ENCODE data around the gene CBLN1.

The CBLN1 gene

GRCh38 chr16:49280105-49280741 is 1.4 kb downstream of the CBLN1 start:
- Mint-ChIP-seq H3K4me3 (peak overlapping the region; percentile 72 to 78 (median 77)), H3K27me3 (ENCODE audit: low read depth) (peaks cover 94% of the 10 kb centered on the region), H3K4me1 (peaks cover 11% of the 10 kb centered on the region), H3K9me3 (no peaks in the 10 kb centered on the region), H3K27ac (no peak overlapping the region), H3K36me3 (ENCODE audit: low read depth) (no peaks in the 10 kb centered on the region)
- TF ChIP-seq, protein P1, sequence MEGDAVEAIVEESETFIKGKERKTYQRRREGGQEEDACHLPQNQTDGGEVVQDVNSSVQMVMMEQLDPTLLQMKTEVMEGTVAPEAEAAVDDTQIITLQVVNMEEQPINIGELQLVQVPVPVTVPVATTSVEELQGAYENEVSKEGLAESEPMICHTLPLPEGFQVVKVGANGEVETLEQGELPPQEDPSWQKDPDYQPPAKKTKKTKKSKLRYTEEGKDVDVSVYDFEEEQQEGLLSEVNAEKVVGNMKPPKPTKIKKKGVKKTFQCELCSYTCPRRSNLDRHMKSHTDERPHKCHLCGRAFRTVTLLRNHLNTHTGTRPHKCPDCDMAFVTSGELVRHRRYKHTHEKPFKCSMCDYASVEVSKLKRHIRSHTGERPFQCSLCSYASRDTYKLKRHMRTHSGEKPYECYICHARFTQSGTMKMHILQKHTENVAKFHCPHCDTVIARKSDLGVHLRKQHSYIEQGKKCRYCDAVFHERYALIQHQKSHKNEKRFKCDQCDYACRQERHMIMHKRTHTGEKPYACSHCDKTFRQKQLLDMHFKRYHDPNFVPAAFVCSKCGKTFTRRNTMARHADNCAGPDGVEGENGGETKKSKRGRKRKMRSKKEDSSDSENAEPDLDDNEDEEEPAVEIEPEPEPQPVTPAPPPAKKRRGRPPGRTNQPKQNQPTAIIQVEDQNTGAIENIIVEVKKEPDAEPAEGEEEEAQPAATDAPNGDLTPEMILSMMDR (IDR thresholded peaks at IDR 0.05; ENCODE audit: unreplicated experiment in 3 of 3): no peak

- Mint-ChIP-seq H3K4me1 (peaks cover 8% of the 10 kb centered on the region), H3K27me3 (ENCODE audit: low read depth) (peaks cover 94% of the 10 kb centered on the region), H3K36me3 (ENCODE audit: low read depth) (no peaks in the 10 kb centered on the region), H3K9me3 (no peaks in the 10 kb centered on the region), H3K27ac (no peak overlapping the region), H3K4me3 (peak overlapping the region; percentile 6 to 58 (median 19))
- TF ChIP-seq, protein P1 (IDR thresholded peaks at IDR 0.05; ENCODE audit: unreplicated experiment in 3 of 3): no peak
Observed at GRCh38 chr16:49278944-49279725, 2.5 kb downstream of the CBLN1 start.

GRCh38 chr16:49278567-49278827 is 3.1 kb downstream of the CBLN1 start:
- H3K4me3 Mint-ChIP-seq: peak overlapping the region in 2 of 3 experiments; percentile 21 to 40
- TF ChIP-seq, protein P1 (IDR thresholded peaks at IDR 0.05; ENCODE audit: unreplicated experiment in 3 of 3): no peak
- H3K4me1 Mint-ChIP-seq: peaks cover 7% of the 10 kb centered on the region
- peaks cover 94% of the 10 kb centered on the region for H3K27me3 Mint-ChIP-seq (ENCODE audit: low read depth)
- no peaks in the 10 kb centered on the region for H3K9me3 Mint-ChIP-seq
- H3K36me3 Mint-ChIP-seq (ENCODE audit: low read depth): no peaks in the 10 kb centered on the region
- no peak overlapping the region for H3K27ac Mint-ChIP-seq

DNA sequence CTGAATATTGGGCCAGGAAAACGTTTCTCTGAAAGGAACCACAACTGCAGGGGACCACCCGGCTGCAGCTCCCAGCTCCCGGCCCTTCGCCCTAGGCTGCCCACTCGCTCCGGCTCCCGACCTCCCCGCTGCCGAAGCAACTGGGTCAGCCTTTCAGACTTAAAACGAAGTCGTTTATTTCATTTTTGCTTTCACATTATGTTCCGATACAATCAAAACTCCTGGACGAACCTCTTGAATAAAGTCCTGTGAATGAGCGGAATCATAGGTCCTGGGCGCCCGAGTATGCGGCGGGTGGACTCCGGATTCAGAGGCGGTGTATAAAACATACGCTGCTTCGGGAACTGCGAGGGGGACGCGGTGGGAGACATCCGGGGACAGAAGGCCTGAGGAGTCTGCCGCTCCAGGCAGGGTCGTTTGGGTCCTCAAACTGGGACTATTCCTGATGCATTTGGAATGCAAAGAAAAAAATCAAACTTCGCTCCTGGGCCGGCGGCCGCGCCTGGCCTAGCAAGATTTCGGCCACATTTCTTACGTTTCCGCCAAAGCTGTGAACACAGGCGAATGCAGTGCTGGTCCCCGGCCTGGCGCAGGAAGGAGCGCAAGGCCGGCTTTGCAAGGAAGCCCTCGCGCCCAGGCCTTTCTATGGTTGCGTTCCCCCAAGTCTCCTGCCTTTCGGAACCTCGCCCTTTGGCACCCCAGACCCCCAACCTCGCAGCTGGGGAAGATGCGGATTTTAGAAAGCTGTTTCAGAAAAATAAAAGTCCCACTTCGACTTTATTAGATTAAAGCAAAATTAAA is 3.7 kb downstream of the CBLN1 start:
- H3K36me3 Mint-ChIP-seq (ENCODE audit: low read depth): no peaks in the 10 kb centered on the region
- TF ChIP-seq, protein P1 (IDR thresholded peaks at IDR 0.05; ENCODE audit: unreplicated experiment in 3 of 3): no peak
- no peaks in the 10 kb centered on the region for H3K9me3 Mint-ChIP-seq
- H3K4me1 Mint-ChIP-seq: peaks cover 6% of the 10 kb centered on the region
- no peak overlapping the region for H3K27ac Mint-ChIP-seq
- H3K4me3 Mint-ChIP-seq: peak overlapping the region in 2 of 3 experiments; percentile 21 to 40
- peaks cover 94% of the 10 kb centered on the region for H3K27me3 Mint-ChIP-seq (ENCODE audit: low read depth)

- Mint-ChIP-seq H3K4me3 (no peak overlapping the region), H3K27ac (no peak overlapping the region), H3K27me3 (ENCODE audit: low read depth) (peaks cover 94% of the 10 kb centered on the region)
Observed at GRCh38 chr16:49277386-49277742, 4.3 kb downstream of the CBLN1 start.

More at GRCh38 chr16:49277386-49277742, 4.3 kb downstream of the CBLN1 start:
- no peaks in the 10 kb centered on the region for H3K4me1 Mint-ChIP-seq
- no peaks in the 10 kb centered on the region for H3K9me3 Mint-ChIP-seq
- TF ChIP-seq, protein P1 (IDR thresholded peaks at IDR 0.05; ENCODE audit: unreplicated experiment in 3 of 3): no peak
- H3K36me3 Mint-ChIP-seq (ENCODE audit: low read depth): no peaks in the 10 kb centered on the region

Measured in nephron (organoid).